B cell (primary cell): ENCODE results near the gene C16orf46.

Experiments
- EZH2 ChIP-seq: IDR thresholded peaks from 2 replicates; pipeline ENCODE4 v1.6.1; 2012; ENCODE audit warnings: borderline replicate concordance, low read depth, mild to moderate bottlenecking, moderate library complexity, low read length; ENCODE audit not compliant: insufficient read depth, poor library complexity, severe bottlenecking
- TF ChIP-seq, protein P1 (sequence below): fragments of 200-600 bp; IDR thresholded peaks from one replicate; pipeline ENCODE4 v1.8.0; 2022; ENCODE audit warnings: antibody characterized with exemption, mild to moderate bottlenecking

DNA sequence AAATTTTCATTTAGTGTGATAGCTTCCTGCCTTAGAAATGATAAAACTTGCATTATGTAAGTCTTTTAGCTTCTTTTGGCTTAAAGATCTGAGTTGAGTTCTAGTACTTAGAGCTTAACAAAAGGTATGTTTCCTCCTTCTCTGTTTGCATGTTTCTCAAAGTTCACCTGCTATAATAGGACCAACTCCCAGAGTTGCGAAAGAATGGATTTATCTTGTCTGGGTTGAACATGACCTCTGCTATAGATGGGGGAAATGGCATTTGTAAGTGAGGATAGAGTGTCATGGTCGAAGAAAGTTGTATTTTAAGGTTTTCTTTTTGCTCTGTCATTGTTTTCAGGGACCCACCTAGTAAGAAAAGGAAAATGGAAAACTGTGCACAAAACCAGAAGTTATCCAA lies 34.2 kb downstream of the C16orf46 start:
- TF ChIP-seq, protein P1, sequence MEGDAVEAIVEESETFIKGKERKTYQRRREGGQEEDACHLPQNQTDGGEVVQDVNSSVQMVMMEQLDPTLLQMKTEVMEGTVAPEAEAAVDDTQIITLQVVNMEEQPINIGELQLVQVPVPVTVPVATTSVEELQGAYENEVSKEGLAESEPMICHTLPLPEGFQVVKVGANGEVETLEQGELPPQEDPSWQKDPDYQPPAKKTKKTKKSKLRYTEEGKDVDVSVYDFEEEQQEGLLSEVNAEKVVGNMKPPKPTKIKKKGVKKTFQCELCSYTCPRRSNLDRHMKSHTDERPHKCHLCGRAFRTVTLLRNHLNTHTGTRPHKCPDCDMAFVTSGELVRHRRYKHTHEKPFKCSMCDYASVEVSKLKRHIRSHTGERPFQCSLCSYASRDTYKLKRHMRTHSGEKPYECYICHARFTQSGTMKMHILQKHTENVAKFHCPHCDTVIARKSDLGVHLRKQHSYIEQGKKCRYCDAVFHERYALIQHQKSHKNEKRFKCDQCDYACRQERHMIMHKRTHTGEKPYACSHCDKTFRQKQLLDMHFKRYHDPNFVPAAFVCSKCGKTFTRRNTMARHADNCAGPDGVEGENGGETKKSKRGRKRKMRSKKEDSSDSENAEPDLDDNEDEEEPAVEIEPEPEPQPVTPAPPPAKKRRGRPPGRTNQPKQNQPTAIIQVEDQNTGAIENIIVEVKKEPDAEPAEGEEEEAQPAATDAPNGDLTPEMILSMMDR = no peak
- TF ChIP-seq EZH2 = no peak
